HG03025 (cell line): Measurements from ENCODE around the gene HPS5.
"Not testable (repeated sequence)": the region's sequence is repeated elsewhere in the genome, so short reads cannot be mapped to it uniquely, and the experiment has no call there.

Source experiments
- ATAC-seq: cut with Tn5 transposase; IDR thresholded peaks from one replicate; pipeline ENCODE4 v1.9.1; 2021; ENCODE audit warnings: mild to moderate bottlenecking, moderate library complexity; ENCODE audit not compliant: unreplicated experiment, low FRiP score

The HPS5 gene

GRCh38 chr11:18282626-18283025 lies 39.3 kb downstream of the HPS5 start:
- ATAC-seq = no peak

- ATAC-seq = peak; percentile 74
These were observed 41.4 kb downstream of the HPS5 start for GRCh38 chr11:18280438-18281045.

- no peak for ATAC-seq
These were observed 44.2 kb downstream of the HPS5 start for GRCh38 chr11:18277565-18278271.

GRCh38 chr11:18271206-18271605 lies 50.7 kb downstream of the HPS5 start:
- ATAC-seq = no peak

- no peak for ATAC-seq
These were observed 51.8 kb downstream of the HPS5 start for GRCh38 chr11:18270102-18270501.

GRCh38 chr11:18269252-18269651 lies 52.7 kb downstream of the HPS5 start:
- not testable (repeated sequence) for ATAC-seq

- not testable (repeated sequence) for ATAC-seq
These were observed 54.4 kb downstream of the HPS5 start for GRCh38 chr11:18267335-18268133.

GRCh38 chr11:18265949-18266348 lies 56.0 kb downstream of the HPS5 start, which contains the start of gene SAA1:
TSS of gene SAA1 (plus strand) at chr11:18266264. CDS start at chr11:18266888, 624 bp downstream.
- ATAC-seq = no peak

- no peak for ATAC-seq
These were observed 57.0 kb downstream of the HPS5 start for GRCh38 chr11:18264677-18265555.

GRCh38 chr11:18264035-18264434 lies 57.9 kb downstream of the HPS5 start:
- no peak for ATAC-seq

GRCh38 chr11:18262681-18263350 lies 59.1 kb downstream of the HPS5 start:
- not testable (repeated sequence) for ATAC-seq

- no peak for ATAC-seq
These were observed 60.2 kb downstream of the HPS5 start for GRCh38 chr11:18261721-18262120.

GRCh38 chr11:18259259-18259658 lies 62.7 kb downstream of the HPS5 start:
- no peak for ATAC-seq

- ATAC-seq = no peak
These were observed 67.1 kb downstream of the HPS5 start for GRCh38 chr11:18254781-18255361.

- no peak for ATAC-seq
These were observed 68.1 kb downstream of the HPS5 start for GRCh38 chr11:18253778-18254338.

- no peak for ATAC-seq
These were observed 68.7 kb downstream of the HPS5 start for GRCh38 chr11:18253233-18253632.

- ATAC-seq = no peak
These were observed 73.4 kb downstream of the HPS5 start, which contains the start of gene SAA2 for GRCh38 chr11:18248561-18248960. TSS of gene SAA2 (minus strand) at chr11:18248668. CDS start at chr11:18248011, 657 bp downstream.

- ATAC-seq = not testable (repeated sequence)
These were observed 74.8 kb downstream of the HPS5 start for GRCh38 chr11:18247191-18247581.
